Neural progenitor cell (in vitro differentiated cells): ENCODE data around the gene PVRIG.

Source experiments
- EZH2phosphoT487 ChIP-seq: fragments of 200-600 bp; sonication (generic); IDR thresholded peaks from 2 replicates; pipeline ENCODE4 v1.6.1; 2017; ENCODE audit warnings: antibody characterized with exemption
- TF ChIP-seq, protein P1 (sequence below): fragments of 200-600 bp; sonication (generic); IDR thresholded peaks from 2 replicates; pipeline ENCODE4 v1.5.1; 2017; ENCODE audit warnings: antibody characterized with exemption, mild to moderate bottlenecking

GRCh38 chr7:100267648-100268047 lies 47.9 kb downstream of the PVRIG start:
- TF ChIP-seq, protein P1, sequence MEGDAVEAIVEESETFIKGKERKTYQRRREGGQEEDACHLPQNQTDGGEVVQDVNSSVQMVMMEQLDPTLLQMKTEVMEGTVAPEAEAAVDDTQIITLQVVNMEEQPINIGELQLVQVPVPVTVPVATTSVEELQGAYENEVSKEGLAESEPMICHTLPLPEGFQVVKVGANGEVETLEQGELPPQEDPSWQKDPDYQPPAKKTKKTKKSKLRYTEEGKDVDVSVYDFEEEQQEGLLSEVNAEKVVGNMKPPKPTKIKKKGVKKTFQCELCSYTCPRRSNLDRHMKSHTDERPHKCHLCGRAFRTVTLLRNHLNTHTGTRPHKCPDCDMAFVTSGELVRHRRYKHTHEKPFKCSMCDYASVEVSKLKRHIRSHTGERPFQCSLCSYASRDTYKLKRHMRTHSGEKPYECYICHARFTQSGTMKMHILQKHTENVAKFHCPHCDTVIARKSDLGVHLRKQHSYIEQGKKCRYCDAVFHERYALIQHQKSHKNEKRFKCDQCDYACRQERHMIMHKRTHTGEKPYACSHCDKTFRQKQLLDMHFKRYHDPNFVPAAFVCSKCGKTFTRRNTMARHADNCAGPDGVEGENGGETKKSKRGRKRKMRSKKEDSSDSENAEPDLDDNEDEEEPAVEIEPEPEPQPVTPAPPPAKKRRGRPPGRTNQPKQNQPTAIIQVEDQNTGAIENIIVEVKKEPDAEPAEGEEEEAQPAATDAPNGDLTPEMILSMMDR, result no peak
- TF ChIP-seq EZH2phosphoT487, result no peak
